Erythroblast (primary cell): Measurements from ENCODE around the gene EVX2.

Experiments used
- DNase-seq, 2 experiments: peaks; one replicate each; lab custom pipeline; 2025; lab: John Stamatoyannopoulos, UW
- GATA1 ChIP-seq: IDR thresholded peaks from 2 replicates; pipeline ENCODE4 v1.6.1; 2011; ENCODE audit warnings: low read depth, mild to moderate bottlenecking, control low read depth, low read length, moderate library complexity
- POLR2A ChIP-seq: IDR thresholded peaks from 2 replicates; pipeline ENCODE4 v1.6.1; 2011; ENCODE audit warnings: mild to moderate bottlenecking, low read length

The EVX2 gene

DNA sequence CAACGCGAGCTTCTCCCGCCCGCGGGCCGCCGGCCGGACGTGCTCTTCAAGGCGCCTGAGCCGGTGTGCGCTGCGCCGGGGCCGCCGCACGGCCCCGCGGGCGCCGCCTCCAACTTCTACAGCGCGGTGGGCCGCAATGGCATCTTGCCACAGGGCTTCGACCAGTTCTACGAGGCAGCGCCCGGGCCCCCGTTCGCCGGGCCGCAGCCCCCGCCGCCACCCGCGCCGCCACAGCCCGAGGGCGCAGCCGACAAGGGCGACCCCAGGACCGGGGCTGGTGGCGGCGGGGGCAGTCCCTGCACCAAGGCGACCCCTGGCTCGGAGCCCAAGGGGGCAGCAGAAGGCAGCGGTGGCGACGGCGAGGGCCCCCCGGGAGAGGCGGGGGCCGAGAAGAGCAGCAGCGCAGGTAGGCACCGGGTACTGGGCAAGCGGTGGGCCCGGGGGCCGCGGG, 24.0 kb upstream of the EVX2 start:
- TF ChIP-seq GATA1 = no peak
- no peak for TF ChIP-seq POLR2A
- no peak for DNase-seq

GRCh38 chr2:176106581-176107539, 23.1 kb upstream of the EVX2 start, which contains the start of gene HOXD11:
Gene HOXD11 (plus strand): TSS chr2:176107280. CDS start chr2:176107356, 76 bp downstream.
- DNase-seq = peak; percentile 27 to 37
- TF ChIP-seq POLR2A (no peak), GATA1 (no peak)

DNA sequence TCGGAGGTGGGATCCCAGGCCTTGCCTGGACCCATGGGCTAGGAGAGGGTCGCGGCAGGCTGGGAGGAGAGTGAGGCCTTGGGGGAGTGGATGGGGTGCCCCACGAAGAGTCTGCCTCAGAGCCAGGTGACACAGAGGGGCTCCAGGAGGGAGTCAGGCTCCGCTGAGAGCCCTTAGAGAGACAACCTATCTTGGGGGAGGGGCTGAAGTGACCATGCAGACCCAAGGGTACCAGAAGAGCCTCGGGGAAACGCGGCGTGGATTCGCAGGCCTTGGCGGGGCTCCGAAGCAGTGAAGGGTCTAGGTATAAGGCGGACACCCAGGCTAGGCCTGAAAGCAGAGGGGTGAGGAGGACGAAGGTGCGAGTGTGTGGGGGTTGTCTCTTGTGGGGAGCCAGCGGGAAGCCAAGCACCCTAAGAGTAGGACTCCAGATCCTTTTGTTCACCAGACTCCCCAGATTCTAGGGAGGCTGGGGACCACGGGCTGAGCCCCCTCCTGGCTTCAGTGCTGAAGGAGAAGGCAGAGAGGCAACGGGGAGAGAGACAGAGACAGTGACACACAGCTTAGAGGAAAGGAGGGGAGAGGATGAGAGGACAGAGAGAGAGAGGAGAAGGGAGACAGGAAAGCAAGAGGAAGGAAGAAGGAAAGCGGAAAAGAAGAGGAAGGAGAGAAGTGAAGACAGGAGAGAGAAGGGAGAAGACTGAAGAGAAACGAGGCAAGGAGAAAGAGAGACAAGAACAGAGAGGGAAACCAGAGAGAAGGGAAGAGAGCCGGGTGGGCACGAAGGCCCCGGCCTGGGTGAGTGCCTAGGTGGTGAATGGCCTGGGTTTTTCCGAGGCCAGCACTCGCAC, 22.2 kb upstream of the EVX2 start:
- TF ChIP-seq POLR2A (no peak), GATA1 (no peak)
- DNase-seq = no peak

GRCh38 chr2:176105078-176105729, 21.4 kb upstream of the EVX2 start:
- TF ChIP-seq POLR2A (no peak), GATA1 (no peak)
- DNase-seq = no peak

DNA sequence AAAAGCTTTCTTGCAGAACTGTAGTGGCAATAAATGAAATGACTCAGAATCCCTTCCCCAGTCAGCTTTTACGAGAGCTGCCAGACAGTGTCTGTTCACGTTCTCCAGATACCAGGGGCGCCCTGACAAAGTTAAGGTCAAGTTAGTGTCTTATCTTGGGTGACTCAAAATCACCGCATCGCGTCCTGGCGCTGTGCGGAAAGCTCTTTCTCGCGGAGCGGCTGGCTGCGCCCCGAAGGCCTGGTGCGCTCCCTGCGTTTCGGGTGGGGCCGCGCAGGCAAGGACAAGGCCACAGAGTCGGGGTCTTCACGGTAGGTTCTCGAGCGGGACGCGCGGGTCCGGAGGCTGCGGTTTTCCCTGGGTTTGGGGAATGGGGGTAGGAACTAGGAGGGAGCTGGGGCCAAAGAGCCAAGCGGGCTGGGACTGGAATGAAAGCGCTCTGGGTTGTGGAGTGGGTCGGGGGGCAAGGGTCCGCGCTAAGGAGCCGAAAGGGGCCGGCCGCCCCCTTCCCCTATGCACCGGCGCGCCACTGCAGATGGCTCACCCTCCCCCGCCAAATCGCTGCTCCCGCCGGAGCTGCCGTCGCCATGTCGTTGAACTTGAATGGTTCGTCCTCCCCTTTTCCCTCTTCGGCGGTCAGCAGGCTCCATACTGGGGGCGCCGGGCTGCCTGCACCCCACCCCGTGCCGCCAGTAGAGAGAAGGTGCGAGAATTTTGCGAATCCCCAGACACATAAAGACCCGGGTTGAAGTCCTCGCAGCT, 20.7 kb upstream of the EVX2 start:
- TF ChIP-seq GATA1 = no peak
- DNase-seq = peak in 1 of 2 experiments; percentile 17

DNA sequence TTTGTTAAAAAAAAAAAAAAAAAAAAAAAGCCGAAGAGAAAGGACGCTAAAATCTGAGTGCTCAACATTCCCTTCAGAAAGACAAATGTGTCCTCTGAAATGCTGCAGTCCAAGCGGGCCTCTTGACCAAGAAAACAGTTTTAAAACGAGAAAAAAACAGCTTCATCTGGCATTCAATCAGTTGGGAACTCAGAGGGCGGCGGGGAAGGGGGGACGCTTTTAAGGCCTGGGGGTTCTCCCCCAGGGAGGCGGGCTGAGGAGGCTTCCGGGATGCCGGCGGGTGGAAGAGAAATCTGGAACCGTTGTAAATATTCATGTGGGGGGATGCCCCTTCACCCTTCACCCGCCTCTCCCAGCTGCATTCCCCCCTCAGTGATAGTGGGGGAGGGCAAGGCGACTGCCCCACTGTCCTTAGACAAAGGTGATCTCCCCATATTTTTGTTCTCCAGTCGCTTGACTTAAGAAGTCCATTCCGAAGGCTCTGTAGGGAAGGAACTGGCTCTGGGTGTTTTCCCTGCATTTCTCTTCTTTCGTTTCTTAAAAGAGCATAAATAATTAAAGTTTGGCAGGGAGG, 20.1 kb upstream of the EVX2 start:
- TF ChIP-seq POLR2A (no peak), GATA1 (no peak)
- no peak for DNase-seq

- DNase-seq = no peak
- TF ChIP-seq POLR2A (no peak), GATA1 (no peak)
Measured at GRCh38 chr2:176103194-176103593, 19.4 kb upstream of the EVX2 start.

DNA sequence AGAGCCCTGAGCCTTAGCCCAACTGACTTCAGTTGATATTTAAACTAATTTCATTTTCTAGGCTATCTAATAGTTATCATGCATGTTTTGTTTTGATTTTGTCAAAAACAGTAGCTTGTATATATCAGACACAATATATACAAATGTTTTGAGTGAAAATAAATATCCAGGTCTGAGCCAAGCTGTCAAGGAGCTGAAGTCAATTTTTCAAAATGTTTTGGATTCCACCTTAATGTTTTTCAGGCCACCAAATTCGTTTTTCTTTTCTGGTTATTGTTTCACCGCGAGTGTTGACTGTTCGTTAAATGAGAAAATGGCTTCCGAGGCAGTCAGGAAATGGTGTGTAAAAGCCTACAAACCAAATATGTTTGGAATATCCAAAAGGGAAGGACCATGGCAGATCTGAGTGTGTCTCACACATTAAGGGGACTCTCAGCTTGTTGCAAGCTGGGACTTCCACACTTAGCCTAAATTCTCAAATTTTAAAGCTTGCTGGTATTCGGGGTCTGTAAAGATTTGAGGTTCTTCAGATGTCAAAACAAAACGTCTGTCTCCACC, 18.6 kb upstream of the EVX2 start:
- TF ChIP-seq GATA1 (no peak), POLR2A (no peak)
- no peak for DNase-seq

DNA sequence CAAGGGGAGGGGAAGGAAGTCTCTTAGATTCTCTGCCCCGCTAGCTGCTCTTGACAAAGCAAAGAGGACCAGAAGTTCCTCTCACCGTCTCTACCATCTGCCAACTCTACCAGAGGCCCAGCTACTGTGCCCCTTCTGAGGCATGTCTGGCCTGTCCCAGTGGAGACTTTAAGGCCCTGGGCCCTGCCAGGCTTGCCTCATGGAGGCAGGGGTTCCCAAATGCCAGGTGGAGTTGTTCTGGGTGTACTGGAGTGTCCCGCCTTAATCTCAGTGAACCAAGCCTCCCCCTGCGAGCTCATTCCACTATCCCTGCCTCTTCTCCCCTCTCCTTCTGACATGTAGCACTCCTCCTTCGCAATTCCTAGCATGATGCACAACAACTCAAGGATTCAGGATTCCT, 18.1 kb upstream of the EVX2 start:
- TF ChIP-seq GATA1 (no peak), POLR2A (no peak)
- DNase-seq = no peak

GRCh38 chr2:176101216-176101830, 17.6 kb upstream of the EVX2 start:
- no peak for DNase-seq
- TF ChIP-seq POLR2A = no peak
- TF ChIP-seq GATA1 = no peak

DNA sequence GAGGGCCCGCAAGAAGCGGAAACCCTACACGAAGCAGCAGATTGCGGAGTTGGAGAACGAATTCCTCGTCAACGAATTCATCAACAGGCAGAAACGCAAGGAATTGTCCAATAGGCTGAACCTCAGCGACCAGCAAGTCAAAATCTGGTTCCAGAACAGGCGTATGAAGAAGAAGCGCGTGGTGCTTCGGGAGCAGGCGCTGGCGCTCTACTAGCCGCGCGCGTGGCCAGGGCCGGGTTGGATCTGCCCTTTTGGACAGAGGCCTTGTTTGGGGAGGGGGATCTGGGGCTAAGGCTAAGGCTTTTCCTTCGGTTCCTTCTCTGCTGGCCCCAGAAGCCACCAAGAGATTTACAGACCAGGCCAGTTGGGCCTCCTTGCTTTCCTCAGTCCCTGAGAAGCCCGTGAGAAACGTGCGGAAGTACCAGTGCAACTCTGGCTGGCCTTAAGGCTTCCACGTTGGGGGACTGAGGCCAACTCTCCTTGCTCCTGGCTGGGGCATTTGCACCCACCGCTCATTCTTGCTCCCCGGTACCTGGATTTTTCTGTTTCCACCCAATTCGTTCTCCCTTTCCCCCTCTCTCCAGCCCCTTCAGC, 16.9 kb upstream of the EVX2 start:
- TF ChIP-seq GATA1 = no peak
- no peak for TF ChIP-seq POLR2A
- DNase-seq = no peak
